ENCODE data around the gene TCF4.

- TF ChIP-seq CTCF (IDR thresholded peaks at IDR 0.05) = no peak
- TF ChIP-seq POLR2A (IDR thresholded peaks at IDR 0.05) = no peak
These were observed 186.3 kb downstream of the TCF4 start for GRCh38 chr18:55401638-55402191.
